ENCODE measurements around the gene DEPDC4. TPM values are rescaled to one million over a fixed set of nuclear protein-coding genes. Genes with fewer than 3 reads are reported as not detected.
A peak's percentile ranks its signal among the peaks of the same experiment; 100 is the strongest.

The DEPDC4 gene
- total and polyA plus RNA-seq, 2 of the 13 experiments (the other 11 are each of a cell fraction or from before 2014, with no cell fraction given), result 2.2 to 5.7 TPM

- TF ChIP-seq MTF2 (CRISPR knock-in tag; IDR thresholded peaks at IDR 0.05; ENCODE audit: borderline replicate concordance) (no peak), CEBPZ (IDR thresholded peaks at IDR 0.05; ENCODE audit: low read length) (no peak), ZNF34 (CRISPR knock-in tag; IDR thresholded peaks at IDR 0.05; ENCODE audit: borderline replicate concordance) (no peak), ZNF816 (CRISPR knock-in tag; IDR thresholded peaks at IDR 0.05; ENCODE audit: borderline replicate concordance) (no peak), CREBL2 (CRISPR knock-in tag; IDR thresholded peaks at IDR 0.05; ENCODE audit: borderline replicate concordance) (no peak), SIX1 (CRISPR knock-in tag; IDR thresholded peaks at IDR 0.05; ENCODE audit: borderline replicate concordance) (no peak), RAD21 (CRISPR knock-in tag; IDR thresholded peaks at IDR 0.05) (0 out of 2 replicates have a peak, but pooled peaks have one; percentile 41), ERF (CRISPR knock-in tag; IDR thresholded peaks at IDR 0.05) (no peak), HNRNPUL1 (IDR thresholded peaks at IDR 0.05; ENCODE audit: low read depth, low read length) (no peak), ZNF713 (CRISPR knock-in tag; IDR thresholded peaks at IDR 0.05) (no peak), RFX5 (IDR thresholded peaks at IDR 0.05; ENCODE audit: low read depth, low read length) (0 out of 2 replicates have a peak, but pooled peaks have one; percentile 26)
- TF ChIP-seq, protein P1, sequence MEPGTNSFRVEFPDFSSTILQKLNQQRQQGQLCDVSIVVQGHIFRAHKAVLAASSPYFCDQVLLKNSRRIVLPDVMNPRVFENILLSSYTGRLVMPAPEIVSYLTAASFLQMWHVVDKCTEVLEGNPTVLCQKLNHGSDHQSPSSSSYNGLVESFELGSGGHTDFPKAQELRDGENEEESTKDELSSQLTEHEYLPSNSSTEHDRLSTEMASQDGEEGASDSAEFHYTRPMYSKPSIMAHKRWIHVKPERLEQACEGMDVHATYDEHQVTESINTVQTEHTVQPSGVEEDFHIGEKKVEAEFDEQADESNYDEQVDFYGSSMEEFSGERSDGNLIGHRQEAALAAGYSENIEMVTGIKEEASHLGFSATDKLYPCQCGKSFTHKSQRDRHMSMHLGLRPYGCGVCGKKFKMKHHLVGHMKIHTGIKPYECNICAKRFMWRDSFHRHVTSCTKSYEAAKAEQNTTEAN (CRISPR knock-in tag; conservative IDR thresholded peaks at IDR 0.05), result no peak
- TF ChIP-seq, protein P2, sequence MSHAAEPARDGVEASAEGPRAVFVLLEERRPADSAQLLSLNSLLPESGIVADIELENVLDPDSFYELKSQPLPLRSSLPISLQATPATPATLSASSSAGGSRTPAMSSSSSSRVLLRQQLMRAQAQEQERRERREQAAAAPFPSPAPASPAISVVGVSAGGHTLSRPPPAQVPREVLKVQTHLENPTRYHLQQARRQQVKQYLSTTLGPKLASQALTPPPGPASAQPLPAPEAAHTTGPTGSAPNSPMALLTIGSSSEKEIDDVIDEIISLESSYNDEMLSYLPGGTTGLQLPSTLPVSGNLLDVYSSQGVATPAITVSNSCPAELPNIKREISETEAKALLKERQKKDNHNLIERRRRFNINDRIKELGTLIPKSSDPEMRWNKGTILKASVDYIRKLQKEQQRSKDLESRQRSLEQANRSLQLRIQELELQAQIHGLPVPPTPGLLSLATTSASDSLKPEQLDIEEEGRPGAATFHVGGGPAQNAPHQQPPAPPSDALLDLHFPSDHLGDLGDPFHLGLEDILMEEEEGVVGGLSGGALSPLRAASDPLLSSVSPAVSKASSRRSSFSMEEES (CRISPR knock-in tag; IDR thresholded peaks at IDR 0.05), result no peak; the same call in 1 of the 2 replicates
- TF ChIP-seq, protein P3, sequence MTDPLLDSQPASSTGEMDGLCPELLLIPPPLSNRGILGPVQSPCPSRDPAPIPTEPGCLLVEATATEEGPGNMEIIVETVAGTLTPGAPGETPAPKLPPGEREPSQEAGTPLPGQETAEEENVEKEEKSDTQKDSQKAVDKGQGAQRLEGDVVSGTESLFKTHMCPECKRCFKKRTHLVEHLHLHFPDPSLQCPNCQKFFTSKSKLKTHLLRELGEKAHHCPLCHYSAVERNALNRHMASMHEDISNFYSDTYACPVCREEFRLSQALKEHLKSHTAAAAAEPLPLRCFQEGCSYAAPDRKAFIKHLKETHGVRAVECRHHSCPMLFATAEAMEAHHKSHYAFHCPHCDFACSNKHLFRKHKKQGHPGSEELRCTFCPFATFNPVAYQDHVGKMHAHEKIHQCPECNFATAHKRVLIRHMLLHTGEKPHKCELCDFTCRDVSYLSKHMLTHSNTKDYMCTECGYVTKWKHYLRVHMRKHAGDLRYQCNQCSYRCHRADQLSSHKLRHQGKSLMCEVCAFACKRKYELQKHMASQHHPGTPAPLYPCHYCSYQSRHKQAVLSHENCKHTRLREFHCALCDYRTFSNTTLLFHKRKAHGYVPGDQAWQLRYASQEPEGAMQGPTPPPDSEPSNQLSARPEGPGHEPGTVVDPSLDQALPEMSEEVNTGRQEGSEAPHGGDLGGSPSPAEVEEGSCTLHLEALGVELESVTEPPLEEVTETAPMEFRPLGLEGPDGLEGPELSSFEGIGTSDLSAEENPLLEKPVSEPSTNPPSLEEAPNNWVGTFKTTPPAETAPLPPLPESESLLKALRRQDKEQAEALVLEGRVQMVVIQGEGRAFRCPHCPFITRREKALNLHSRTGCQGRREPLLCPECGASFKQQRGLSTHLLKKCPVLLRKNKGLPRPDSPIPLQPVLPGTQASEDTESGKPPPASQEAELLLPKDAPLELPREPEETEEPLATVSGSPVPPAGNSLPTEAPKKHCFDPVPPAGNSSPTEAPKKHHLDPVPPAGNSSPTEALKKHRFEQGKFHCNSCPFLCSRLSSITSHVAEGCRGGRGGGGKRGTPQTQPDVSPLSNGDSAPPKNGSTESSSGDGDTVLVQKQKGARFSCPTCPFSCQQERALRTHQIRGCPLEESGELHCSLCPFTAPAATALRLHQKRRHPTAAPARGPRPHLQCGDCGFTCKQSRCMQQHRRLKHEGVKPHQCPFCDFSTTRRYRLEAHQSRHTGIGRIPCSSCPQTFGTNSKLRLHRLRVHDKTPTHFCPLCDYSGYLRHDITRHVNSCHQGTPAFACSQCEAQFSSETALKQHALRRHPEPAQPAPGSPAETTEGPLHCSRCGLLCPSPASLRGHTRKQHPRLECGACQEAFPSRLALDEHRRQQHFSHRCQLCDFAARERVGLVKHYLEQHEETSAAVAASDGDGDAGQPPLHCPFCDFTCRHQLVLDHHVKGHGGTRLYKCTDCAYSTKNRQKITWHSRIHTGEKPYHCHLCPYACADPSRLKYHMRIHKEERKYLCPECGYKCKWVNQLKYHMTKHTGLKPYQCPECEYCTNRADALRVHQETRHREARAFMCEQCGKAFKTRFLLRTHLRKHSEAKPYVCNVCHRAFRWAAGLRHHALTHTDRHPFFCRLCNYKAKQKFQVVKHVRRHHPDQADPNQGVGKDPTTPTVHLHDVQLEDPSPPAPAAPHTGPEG (CRISPR knock-in tag; IDR thresholded peaks at IDR 0.05), result no peak
Measured at GRCh38 chr12:100266835-100267602, at the start of gene DEPDC4, which contains the start of gene SCYL2 (continued).
